Esophagus squamous epithelium (tissue), 5 donors: ENCODE data around the gene OAF. TPM values are rescaled to one million over a fixed set of nuclear protein-coding genes. Genes with fewer than 3 reads are reported as not detected.

Source experiments
- DNase-seq: peaks from one replicate; lab custom pipeline; 2025; lab: John Stamatoyannopoulos, UW
- H3K27ac ChIP-seq, 4 donors: fragments of 200-600 bp; sonication (generic); one replicate each; pipeline ENCODE4 v1.5.1; 2016 to 2019; ENCODE audit warnings: mild to moderate bottlenecking in 1 of 4
- H3K27me3 ChIP-seq, 4 donors: fragments of 200-600 bp; sonication (generic); 1 replicate in 3 of 4; 2 replicates in 1 of 4; pipeline versions ENCODE4 v1.5.1 to v1.6.0; 2017 to 2021; ENCODE audit warnings: antibody characterized with exemption in 1 of 4
- H3K36me3 ChIP-seq, 3 donors: fragments of 200-600 bp; sonication (generic); one replicate each; pipeline ENCODE4 v1.5.1; 2016 to 2019
- H3K4me1 ChIP-seq, 3 donors: fragments of 200-600 bp; sonication (generic); one replicate each; pipeline ENCODE4 v1.5.1; 2017 to 2019
- H3K4me3 ChIP-seq, 4 donors: fragments of 200-600 bp; sonication (generic); 1 replicate in 3 of 4; 2 replicates in 1 of 4; pipeline ENCODE4 v1.5.1; 2016 to 2019; ENCODE audit warnings: mild to moderate bottlenecking in 2 of 4, moderate library complexity in 1 of 4
- H3K9me3 ChIP-seq, 3 donors: fragments of 200-600 bp; sonication (generic); one replicate each; pipeline ENCODE4 v1.5.1; 2016 to 2019
- POLR2A ChIP-seq, 4 donors: fragments of 450-650 bp; IDR thresholded peaks; one replicate each; pipeline ENCODE4 v1.6.1; 2017; ENCODE audit warnings: antibody characterized with exemption in 4 of 4, mild to moderate bottlenecking in 4 of 4, moderate library complexity in 3 of 4
- WGBS, 2 donors: methylation state at CpG; one replicate each; pipeline ENCODE4 v1.1.5; 2018; 5-methylcytosine and 5-hydroxymethylcytosine counted together
- intact Hi-C: fragments of 100-400 bp; cut with DNase I; formaldehyde crosslinking; loops from one replicate; pipeline ENCODE4 v1.15.0; 2022
- total RNA-seq, 4 donors: library from RNA; depleted of rRNA; stranded (reverse); fragments of >200 nt; gene quantifications; one replicate each; pipeline ENCODE4 v1.1.0, GENCODE V29; 2016
- TF ChIP-seq, protein P1 (sequence below), 6 experiments: fragments of 450-650 bp in 4 of 6; fragments of 200-600 bp in 2 of 6; sonication (generic) in 2 of 6; IDR thresholded peaks; one replicate each; pipeline ENCODE4 v1.5.1; 2016 to 2019; ENCODE audit warnings: antibody characterized with exemption in 6 of 6, mild to moderate bottlenecking in 4 of 6, moderate library complexity in 4 of 6
- donor health status: DM: yes; HTN: yes; CAD: no.

The OAF gene
- total RNA-seq, 4 donors from 2014 or later, result 7.4 to 49.0 (median 14.3) TPM

DNA sequence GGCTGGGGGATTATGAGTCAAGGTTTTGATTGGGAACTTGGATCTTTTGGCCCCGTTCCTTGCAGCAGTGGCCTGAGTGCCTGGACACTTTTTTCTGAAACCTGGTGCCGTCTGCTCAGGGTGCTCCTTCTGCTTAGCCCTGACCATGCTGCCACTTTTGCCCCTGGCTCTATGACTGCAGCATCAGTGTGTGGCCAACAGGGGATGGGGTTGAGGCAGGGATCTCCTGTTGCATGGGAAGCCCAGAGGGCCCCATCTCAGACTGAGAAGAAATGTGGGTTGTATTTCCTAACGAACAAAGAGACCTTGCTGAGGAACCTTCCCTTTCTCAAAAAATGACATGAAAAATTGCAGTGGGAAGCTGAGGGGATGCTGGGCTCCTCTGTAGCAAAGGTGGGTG, 47.8 kb downstream of the OAF start:
- TF ChIP-seq, protein P1, sequence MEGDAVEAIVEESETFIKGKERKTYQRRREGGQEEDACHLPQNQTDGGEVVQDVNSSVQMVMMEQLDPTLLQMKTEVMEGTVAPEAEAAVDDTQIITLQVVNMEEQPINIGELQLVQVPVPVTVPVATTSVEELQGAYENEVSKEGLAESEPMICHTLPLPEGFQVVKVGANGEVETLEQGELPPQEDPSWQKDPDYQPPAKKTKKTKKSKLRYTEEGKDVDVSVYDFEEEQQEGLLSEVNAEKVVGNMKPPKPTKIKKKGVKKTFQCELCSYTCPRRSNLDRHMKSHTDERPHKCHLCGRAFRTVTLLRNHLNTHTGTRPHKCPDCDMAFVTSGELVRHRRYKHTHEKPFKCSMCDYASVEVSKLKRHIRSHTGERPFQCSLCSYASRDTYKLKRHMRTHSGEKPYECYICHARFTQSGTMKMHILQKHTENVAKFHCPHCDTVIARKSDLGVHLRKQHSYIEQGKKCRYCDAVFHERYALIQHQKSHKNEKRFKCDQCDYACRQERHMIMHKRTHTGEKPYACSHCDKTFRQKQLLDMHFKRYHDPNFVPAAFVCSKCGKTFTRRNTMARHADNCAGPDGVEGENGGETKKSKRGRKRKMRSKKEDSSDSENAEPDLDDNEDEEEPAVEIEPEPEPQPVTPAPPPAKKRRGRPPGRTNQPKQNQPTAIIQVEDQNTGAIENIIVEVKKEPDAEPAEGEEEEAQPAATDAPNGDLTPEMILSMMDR (IDR thresholded peaks at IDR 0.05), result no peak
- no peak for TF ChIP-seq POLR2A (IDR thresholded peaks at IDR 0.05)
- 96% methylated on average over 3 of the region's 3 CpGs; no CpG with 5 or more reads in 1 of the 2 donors for WGBS, 2 donors
- no peak for DNase-seq
- H3K36me3 ChIP-seq, result no peaks in the 10 kb centered on the region
- H3K4me1 ChIP-seq, result peaks cover 0 to 22% (median 4%) of the 10 kb centered on the region in 3 donors
- intact Hi-C loops, result no loop called here
- H3K9me3 ChIP-seq, result no peaks in the 10 kb centered on the region
- no peak overlapping the region for H3K4me3 ChIP-seq
- no peak overlapping the region for H3K27ac ChIP-seq
- peaks cover 0 to 50% (median 0%) of the 10 kb centered on the region in 4 donors for H3K27me3 ChIP-seq

DNA sequence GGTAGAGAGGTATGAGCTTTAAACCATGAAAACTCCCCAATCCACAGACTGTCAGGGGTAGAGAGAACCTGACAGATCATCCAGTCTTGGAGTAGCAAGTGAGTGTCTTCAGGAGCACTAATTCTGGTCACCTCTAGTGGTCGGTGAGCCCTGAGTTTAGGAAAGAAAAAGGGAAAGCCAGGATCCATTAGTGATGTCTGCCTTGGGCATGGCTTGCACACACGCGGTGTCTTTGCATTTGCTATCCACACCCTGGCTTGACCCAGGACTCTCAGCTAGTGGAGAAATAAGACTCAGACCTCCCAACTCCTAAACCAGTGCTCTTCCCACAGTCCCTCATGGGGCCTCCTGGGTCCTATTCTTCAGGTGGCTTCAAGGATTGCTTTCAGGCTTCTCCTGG, 48.4 kb downstream of the OAF start:
- no peak overlapping the region for H3K27ac ChIP-seq
- TF ChIP-seq POLR2A (IDR thresholded peaks at IDR 0.05), result no peak
- TF ChIP-seq, protein P1 (IDR thresholded peaks at IDR 0.05), result no peak
- 92 to 96% methylated on average over 3 of the region's 3 CpGs for WGBS, 2 donors
- no peaks in the 10 kb centered on the region for H3K9me3 ChIP-seq
- H3K36me3 ChIP-seq, result no peaks in the 10 kb centered on the region
- H3K27me3 ChIP-seq, result peaks cover 0 to 44% (median 0%) of the 10 kb centered on the region in 4 donors
- no peak overlapping the region for H3K4me3 ChIP-seq
- H3K4me1 ChIP-seq, result peaks cover 0 to 22% (median 4%) of the 10 kb centered on the region in 3 donors
- intact Hi-C loops, result no loop called here
- no peak for DNase-seq

DNA sequence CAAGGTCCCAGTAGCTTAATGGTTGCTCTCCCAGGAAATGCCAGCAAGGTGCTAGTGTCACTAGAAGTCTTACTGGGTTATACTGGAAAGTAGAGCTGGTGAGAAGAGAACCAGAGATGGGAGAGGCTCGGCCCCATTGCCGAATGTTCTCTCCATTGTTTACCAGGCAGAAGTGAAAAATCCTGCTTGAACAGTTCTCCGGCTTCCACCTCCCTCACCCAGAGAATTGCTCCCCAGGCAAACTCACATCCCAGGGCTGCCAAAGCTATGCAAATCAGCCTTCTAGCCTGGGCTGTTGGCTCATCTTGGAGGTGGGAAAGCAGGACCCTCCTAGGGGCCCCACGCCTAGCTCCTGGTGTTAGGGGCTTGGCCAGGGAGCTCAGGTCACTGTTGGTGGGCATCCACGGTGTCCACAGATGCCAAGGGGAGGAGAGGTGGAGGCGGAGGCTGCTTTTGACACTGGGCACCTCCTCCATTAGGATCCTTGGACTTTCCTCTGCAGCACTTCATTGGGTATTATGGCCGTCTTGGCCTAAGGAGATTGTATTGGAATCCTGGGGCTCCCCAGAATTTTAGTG, 49.2 kb downstream of the OAF start:
- Histone ChIP-seq H3K27ac (peak overlapping the region in 2 of 4 donors; percentile 17 to 36), H3K36me3 (no peaks in the 10 kb centered on the region), H3K4me1 (peaks cover 0 to 22% (median 4%) of the 10 kb centered on the region in 3 donors), H3K27me3 (peaks cover 0 to 36% (median 0%) of the 10 kb centered on the region in 4 donors), H3K4me3 (no peak overlapping the region), H3K9me3 (no peaks in the 10 kb centered on the region)
- TF ChIP-seq, protein P1 (IDR thresholded peaks at IDR 0.05), result no peak
- TF ChIP-seq POLR2A (IDR thresholded peaks at IDR 0.05), result no peak
- intact Hi-C loops, result no loop called here
- no peak for DNase-seq
- WGBS, 2 donors, result 56 to 73% methylated on average over 3 to 5 of the region's 7 CpGs

DNA sequence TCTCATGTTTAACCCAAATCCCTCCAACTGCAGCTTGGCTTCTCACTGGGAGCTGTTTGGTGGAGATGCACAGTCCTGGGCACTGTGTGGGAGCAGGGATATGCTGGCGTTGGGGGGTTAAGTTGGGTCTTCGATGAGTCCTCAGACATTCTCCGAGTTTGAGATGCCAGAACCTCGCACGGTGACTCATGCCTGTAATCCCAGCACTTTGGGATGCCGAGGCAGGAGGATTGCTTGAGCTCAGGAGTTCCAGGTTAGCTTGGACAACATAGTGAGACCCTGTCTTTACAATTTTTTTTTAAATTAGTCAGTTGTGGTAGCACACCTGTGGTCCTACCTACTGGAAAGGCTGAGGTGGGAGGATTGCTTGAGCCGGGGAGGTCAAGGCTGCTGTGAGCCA, 49.8 kb downstream of the OAF start:
- intact Hi-C loops, result no loop called here
- Histone ChIP-seq H3K9me3 (no peaks in the 10 kb centered on the region), H3K4me1 (peaks cover 0 to 22% (median 4%) of the 10 kb centered on the region in 3 donors), H3K27me3 (peaks cover 0 to 31% (median 0%) of the 10 kb centered on the region in 4 donors), H3K36me3 (no peaks in the 10 kb centered on the region), H3K4me3 (no peak overlapping the region), H3K27ac (no peak overlapping the region)
- 59 to 80% methylated on average over 4 to 7 of the region's 7 CpGs for WGBS, 2 donors
- TF ChIP-seq, protein P1 (IDR thresholded peaks at IDR 0.05), result no peak
- TF ChIP-seq POLR2A (IDR thresholded peaks at IDR 0.05), result no peak
- no peak for DNase-seq

DNA sequence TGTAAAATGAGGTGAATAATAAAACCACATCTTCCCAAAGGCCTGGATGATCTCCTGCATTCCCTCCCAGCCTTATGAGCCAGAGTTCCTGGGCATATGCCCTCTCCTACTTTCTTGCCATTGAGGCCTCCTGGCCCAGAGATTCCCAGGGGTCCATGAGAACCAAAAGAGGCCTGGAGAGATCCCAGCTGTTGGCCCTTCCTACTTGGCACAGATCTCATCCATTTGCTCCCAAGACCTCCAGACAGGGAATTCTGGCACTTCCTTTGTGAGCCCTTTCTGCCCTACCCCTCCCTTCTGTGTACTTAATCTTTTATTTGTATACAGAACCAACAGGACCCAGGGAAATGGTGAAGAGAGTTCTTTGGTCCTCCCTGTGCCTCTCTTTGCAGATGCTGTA, 50.5 kb downstream of the OAF start:
- H3K36me3 ChIP-seq, result no peaks in the 10 kb centered on the region
- no peak for TF ChIP-seq POLR2A (IDR thresholded peaks at IDR 0.05)
- TF ChIP-seq, protein P1 (IDR thresholded peaks at IDR 0.05), result no peak
- DNase-seq, result no peak
- no peaks in the 10 kb centered on the region for H3K9me3 ChIP-seq
- no peak overlapping the region for H3K4me3 ChIP-seq
- H3K27ac ChIP-seq, result no peak overlapping the region
- intact Hi-C loops, result no loop called here
- H3K4me1 ChIP-seq, result peaks cover 0 to 22% (median 4%) of the 10 kb centered on the region in 3 donors
- H3K27me3 ChIP-seq, result peaks cover 0 to 29% (median 0%) of the 10 kb centered on the region in 4 donors
